ENCODE measurements around the gene RNPS1.

- TF ChIP-seq POLR2A (IDR thresholded peaks at IDR 0.05; ENCODE audit: low read depth, low read length) (no peak), TAF1 (IDR thresholded peaks at IDR 0.05; ENCODE audit: borderline replicate concordance, low read depth, low read length) (no peak)
These were observed 63.4 kb downstream of the RNPS1 start for GRCh38 chr16:2204416-2205103.

All from GM12892 (cell line).